ENCODE results near the gene GPR162. TPM values are rescaled to one million over a fixed set of nuclear protein-coding genes. Genes with fewer than 3 reads are reported as not detected.

GPR162 gene
- total RNA-seq, 1 experiment from 2014 or later: not detected

GRCh38 chr12:6837370-6838060 lies 15.9 kb downstream of the GPR162 start:
- Histone ChIP-seq H3K4me2 (ENCODE audit: low read length) (no peak overlapping the region), H3K9ac (ENCODE audit: low read length) (no peak overlapping the region), H4K20me1 (ENCODE audit: low read length) (no peaks in the 10 kb centered on the region), H3K36me3 (ENCODE audit: low read depth, low read length) (no peaks in the 10 kb centered on the region), H3K79me2 (ENCODE audit: low read length) (no peaks in the 10 kb centered on the region), H3F3A (ENCODE audit: low read length, unreplicated experiment) (no peaks in the 10 kb centered on the region), H3K4me3 (ENCODE audit: low read length) (no peak overlapping the region), H3K9me3 (ENCODE audit: low read length) (no peaks in the 10 kb centered on the region), H3K27me3 (ENCODE audit: low read length) (no peaks in the 10 kb centered on the region), H3K9me2 (replicated peaks; ENCODE audit: low read length) (no peaks in the 10 kb centered on the region), H3K27ac (ENCODE audit: low read length) (no peak overlapping the region), H2AFZ (ENCODE audit: low read length) (no peak overlapping the region), H3K4me1 (ENCODE audit: insufficient read depth, low read length) (no peaks in the 10 kb centered on the region)
- intact Hi-C loops (cut with micrococcal nuclease): no loop called here
- BruUV-seq (replicated peaks): no TSS peak
- TF ChIP-seq EZH2phosphoT487 (IDR thresholded peaks at IDR 0.05; ENCODE audit: borderline replicate concordance, low read length): no peak
- no peak for TF ChIP-seq CTCF (conservative IDR thresholded peaks at IDR 0.05; ENCODE audit: low read depth, low read length)
- no peak for TF ChIP-seq EZH2 (IDR thresholded peaks at IDR 0.05; ENCODE audit: low read length, unreplicated experiment)
- CTCF ChIA-PET: no interaction called here
- ATAC-seq (no peak), DNase-seq (no peak)
- POLR2A ChIA-PET (ENCODE audit: unreplicated experiment): interaction anchor here (0.6 kb wide), 1 partner anchor 14 kb away, joined by 4 read pairs; the partner anchor contains the start of gene CDCA3

GRCh38 chr12:6838854-6839253 lies 17.2 kb downstream of the GPR162 start:
- no peak overlapping the region for H2AFZ ChIP-seq (ENCODE audit: low read length)
- H3K4me2 ChIP-seq (ENCODE audit: low read length): no peak overlapping the region
- POLR2A ChIA-PET (ENCODE audit: unreplicated experiment): no interaction called here
- no peaks in the 10 kb centered on the region for H3K27me3 ChIP-seq (ENCODE audit: low read length)
- H3K9ac ChIP-seq (ENCODE audit: low read length): no peak overlapping the region
- intact Hi-C loops (cut with micrococcal nuclease): no loop called here
- ATAC-seq (no peak), DNase-seq (no peak)
- CTCF ChIA-PET: no interaction called here
- no peaks in the 10 kb centered on the region for H3K36me3 ChIP-seq (ENCODE audit: low read depth, low read length)
- no peaks in the 10 kb centered on the region for H3K9me2 ChIP-seq (replicated peaks; ENCODE audit: low read length)
- no peaks in the 10 kb centered on the region for H3K9me3 ChIP-seq (ENCODE audit: low read length)
- no peaks in the 10 kb centered on the region for H4K20me1 ChIP-seq (ENCODE audit: low read length)
- no TSS peak for BruUV-seq (replicated peaks)
- TF ChIP-seq CTCF (conservative IDR thresholded peaks at IDR 0.05; ENCODE audit: low read depth, low read length) (no peak), EZH2phosphoT487 (IDR thresholded peaks at IDR 0.05; ENCODE audit: borderline replicate concordance, low read length) (no peak)
- H3K27ac ChIP-seq (ENCODE audit: low read length): no peak overlapping the region
- no peaks in the 10 kb centered on the region for H3F3A ChIP-seq (ENCODE audit: low read length, unreplicated experiment)
- H3K79me2 ChIP-seq (ENCODE audit: low read length): no peaks in the 10 kb centered on the region
- no peak overlapping the region for H3K4me3 ChIP-seq (ENCODE audit: low read length)
- no peaks in the 10 kb centered on the region for H3K4me1 ChIP-seq (ENCODE audit: insufficient read depth, low read length)

GRCh38 chr12:6839482-6840201 lies 18.0 kb downstream of the GPR162 start:
- no peaks in the 10 kb centered on the region for H3K9me3 ChIP-seq (ENCODE audit: low read length)
- H3K9ac ChIP-seq (ENCODE audit: low read length): no peak overlapping the region
- no peaks in the 10 kb centered on the region for H4K20me1 ChIP-seq (ENCODE audit: low read length)
- no peak overlapping the region for H2AFZ ChIP-seq (ENCODE audit: low read length)
- no peak for DNase-seq
- no peaks in the 10 kb centered on the region for H3K27me3 ChIP-seq (ENCODE audit: low read length)
- no TSS peak for BruUV-seq (replicated peaks)
- ChIA-PET CTCF (no interaction called here), POLR2A (ENCODE audit: unreplicated experiment) (no interaction called here)
- H3K27ac ChIP-seq (ENCODE audit: low read length): no peak overlapping the region
- no peak overlapping the region for H3K4me3 ChIP-seq (ENCODE audit: low read length)
- H3K4me2 ChIP-seq (ENCODE audit: low read length): no peak overlapping the region
- H3K4me1 ChIP-seq (ENCODE audit: insufficient read depth, low read length): no peaks in the 10 kb centered on the region
- no peak for ATAC-seq
- no peaks in the 10 kb centered on the region for H3K79me2 ChIP-seq (ENCODE audit: low read length)
- no peaks in the 10 kb centered on the region for H3K36me3 ChIP-seq (ENCODE audit: low read depth, low read length)
- TF ChIP-seq CTCF (conservative IDR thresholded peaks at IDR 0.05; ENCODE audit: low read depth, low read length) (no peak), EZH2 (IDR thresholded peaks at IDR 0.05; ENCODE audit: low read length, unreplicated experiment) (no peak), EZH2phosphoT487 (IDR thresholded peaks at IDR 0.05; ENCODE audit: borderline replicate concordance, low read length) (no peak)
- intact Hi-C loops (cut with micrococcal nuclease): no loop called here
- H3F3A ChIP-seq (ENCODE audit: low read length, unreplicated experiment): no peaks in the 10 kb centered on the region
- H3K9me2 ChIP-seq (replicated peaks; ENCODE audit: low read length): no peaks in the 10 kb centered on the region

All from PC-3 (cell line).